WTC11 (cell line): ENCODE measurements around the gene VSIG10. TPM values are rescaled to one million over a fixed set of nuclear protein-coding genes. Genes with fewer than 3 reads are reported as not detected.
"Not testable (repeated sequence)": the region's sequence is repeated elsewhere in the genome, so short reads cannot be mapped to it uniquely, and the experiment has no call there.

Source experiments
- ATAC-seq: fragments of 200-7000 bp; cut with Tn5 transposase; 2 replicates; pipeline ENCODE4 v1.10.0; 2021; ENCODE audit warnings: mild to moderate bottlenecking, moderate library complexity
- CTCF ChIA-PET: fragments of 300-600 bp; sonication (Branson Sonifier 250); formaldehyde crosslinking; loops from one replicate; lab custom pipeline; 2021; ENCODE audit warnings: antibody characterized with exemption; lab: Charles Lee
- POLR2A ChIA-PET: fragments of 350-600 bp; sonication (Branson Sonifier 250); formaldehyde crosslinking; loops from one replicate; lab custom pipeline; 2021; ENCODE audit warnings: antibody characterized with exemption; lab: Charles Lee
- DNase-seq: peaks from one replicate; pipeline ENCODE4 v3.0.0; 2021; ENCODE audit warnings: low spot score
- H3K27ac Mint-ChIP-seq: 2 replicates; pipeline ENCODE4 v1.8.0; 2021; ENCODE audit warnings: mixed read lengths
- H3K27me3 Mint-ChIP-seq: 2 replicates; pipeline ENCODE4 v1.8.0; 2021; ENCODE audit warnings: low read depth, mild to moderate bottlenecking, moderate library complexity, mixed read lengths
- H3K36me3 Mint-ChIP-seq: 2 replicates; pipeline ENCODE4 v1.8.0; 2021; ENCODE audit warnings: mixed read lengths
- H3K4me1 Mint-ChIP-seq: 2 replicates; pipeline ENCODE4 v1.8.0; 2022; ENCODE audit warnings: mixed read lengths
- H3K4me3 Mint-ChIP-seq: 2 replicates; pipeline ENCODE4 v1.8.0; 2021; ENCODE audit warnings: mild to moderate bottlenecking, moderate library complexity, mixed read lengths
- H3K9me3 Mint-ChIP-seq: 2 replicates; pipeline ENCODE4 v1.8.0; 2021; ENCODE audit warnings: mixed read lengths
- EMX1 ChIP-seq: fragments of 250-450 bp; sonication (Bioruptor Pico); IDR thresholded peaks from 2 replicates; pipeline ENCODE4 v1.8.0; 2021; ENCODE audit warnings: mild to moderate bottlenecking
- GRHL2 ChIP-seq: fragments of 250-450 bp; sonication (Bioruptor Pico); IDR thresholded peaks from 2 replicates; pipeline ENCODE4 v1.8.0; 2022; ENCODE audit warnings: mild to moderate bottlenecking, moderate library complexity; ENCODE audit not compliant: insufficient replicate concordance, severe bottlenecking
- KAT7 ChIP-seq: sonication (generic); formaldehyde crosslinking; IDR thresholded peaks from 2 replicates; pipeline ENCODE4 v1.8.1; 2023; ENCODE audit warnings: missing genetic modification reagents, mild to moderate bottlenecking, borderline replicate concordance
- MXD4 ChIP-seq: fragments of 250-450 bp; sonication (Bioruptor Pico); IDR thresholded peaks from 2 replicates; pipeline ENCODE4 v1.8.0; 2021; ENCODE audit warnings: mild to moderate bottlenecking, moderate library complexity, borderline replicate concordance
- NR1H2 ChIP-seq: sonication (generic); formaldehyde crosslinking; IDR thresholded peaks from 2 replicates; pipeline ENCODE4 v1.9.0; 2021; ENCODE audit warnings: mild to moderate bottlenecking, moderate library complexity, missing genetic modification reagents
- PRRX2 ChIP-seq: fragments of 250-450 bp; sonication (Bioruptor Pico); IDR thresholded peaks from 2 replicates; pipeline ENCODE4 v1.8.0; 2021; ENCODE audit warnings: mild to moderate bottlenecking
- SP1 ChIP-seq: sonication (generic); formaldehyde crosslinking; conservative IDR thresholded peaks from 2 replicates; pipeline ENCODE4 v1.8.1; 2022; ENCODE audit warnings: missing genetic modification reagents
- TEAD4 ChIP-seq: sonication (generic); formaldehyde crosslinking; IDR thresholded peaks from 2 replicates; pipeline ENCODE4 v1.8.0; 2022; ENCODE audit warnings: mild to moderate bottlenecking, missing genetic modification reagents
- ZBTB21 ChIP-seq: sonication (generic); formaldehyde crosslinking; IDR thresholded peaks from 2 replicates; pipeline ENCODE4 v1.8.1; 2023; ENCODE audit warnings: mild to moderate bottlenecking, missing genetic modification reagents, borderline replicate concordance
- ZNF423 ChIP-seq: fragments of 250-450 bp; sonication (Bioruptor Pico); IDR thresholded peaks from 2 replicates; pipeline ENCODE4 v2.1.2; 2022; ENCODE audit warnings: mild to moderate bottlenecking, moderate library complexity
- total RNA-seq: library from RNA; stranded (reverse); gene quantifications from 3 replicates; pipeline ENCODE4 v1.2.3, GENCODE V29; 2021
- TF ChIP-seq, protein P1 (sequence below): fragments of 250-450 bp; sonication (Bioruptor Pico); IDR thresholded peaks from 2 replicates; pipeline ENCODE4 v1.9.0; 2021; ENCODE audit warnings: mild to moderate bottlenecking, borderline replicate concordance
- TF ChIP-seq, protein P2 (sequence below): fragments of 250-450 bp; sonication (Bioruptor Pico); IDR thresholded peaks from 2 replicates; pipeline ENCODE4 v2.1.2; 2022; ENCODE audit warnings: mild to moderate bottlenecking, moderate library complexity
- TF ChIP-seq, protein P3 (sequence below): sonication (generic); formaldehyde crosslinking; IDR thresholded peaks from 2 replicates; pipeline ENCODE4 v1.8.1; 2023; ENCODE audit warnings: mild to moderate bottlenecking, missing genetic modification reagents
- TF ChIP-seq, protein P4 (sequence below): sonication (generic); formaldehyde crosslinking; IDR thresholded peaks from 2 replicates; pipeline ENCODE4 v1.8.1; 2022; ENCODE audit warnings: mild to moderate bottlenecking, missing genetic modification reagents, moderate library complexity, borderline replicate concordance
- TF ChIP-seq, protein P5 (sequence below): sonication (generic); formaldehyde crosslinking; IDR thresholded peaks from 2 replicates; pipeline ENCODE4 v1.8.1; 2022; ENCODE audit warnings: mild to moderate bottlenecking, moderate library complexity, missing genetic modification reagents

VSIG10 gene
- total RNA-seq, 1 experiment from 2014 or later: 82.5 TPM

DNA sequence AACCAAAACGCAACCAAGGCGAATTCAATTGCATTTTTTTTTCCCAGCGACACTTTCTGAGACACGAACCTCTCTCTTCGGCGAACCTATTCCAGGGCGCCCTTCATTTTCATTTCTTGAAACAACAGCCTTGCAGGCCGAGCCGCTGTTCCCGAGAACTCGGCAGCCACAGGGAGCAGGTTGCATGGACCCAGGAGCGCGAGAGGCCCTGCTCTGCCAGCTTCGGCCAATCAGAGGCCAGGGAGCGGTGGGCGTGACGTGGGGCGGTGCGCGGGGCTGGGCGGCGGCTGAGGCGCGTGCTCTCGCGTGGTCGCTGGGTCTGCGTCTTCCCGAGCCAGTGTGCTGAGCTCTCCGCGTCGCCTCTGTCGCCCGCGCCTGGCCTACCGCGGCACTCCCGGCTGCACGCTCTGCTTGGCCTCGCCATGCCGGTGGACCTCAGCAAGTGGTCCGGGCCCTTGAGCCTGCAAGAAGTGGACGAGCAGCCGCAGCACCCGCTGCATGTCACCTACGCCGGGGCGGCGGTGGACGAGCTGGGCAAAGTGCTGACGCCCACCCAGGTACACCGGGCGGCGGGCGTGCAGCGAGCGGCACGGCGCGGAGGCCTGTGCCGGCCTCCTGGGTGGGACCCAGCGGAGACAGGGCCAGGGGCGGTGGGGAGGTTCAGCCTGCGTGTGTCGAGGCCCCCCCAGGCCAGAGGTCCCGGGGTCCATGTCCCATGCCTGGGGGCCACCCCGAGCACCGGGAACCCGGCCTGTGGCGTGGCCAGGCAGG is 32.2 kb upstream of the VSIG10 start, which contains the start of gene PEBP1 (continued):
- TF ChIP-seq, protein P1, sequence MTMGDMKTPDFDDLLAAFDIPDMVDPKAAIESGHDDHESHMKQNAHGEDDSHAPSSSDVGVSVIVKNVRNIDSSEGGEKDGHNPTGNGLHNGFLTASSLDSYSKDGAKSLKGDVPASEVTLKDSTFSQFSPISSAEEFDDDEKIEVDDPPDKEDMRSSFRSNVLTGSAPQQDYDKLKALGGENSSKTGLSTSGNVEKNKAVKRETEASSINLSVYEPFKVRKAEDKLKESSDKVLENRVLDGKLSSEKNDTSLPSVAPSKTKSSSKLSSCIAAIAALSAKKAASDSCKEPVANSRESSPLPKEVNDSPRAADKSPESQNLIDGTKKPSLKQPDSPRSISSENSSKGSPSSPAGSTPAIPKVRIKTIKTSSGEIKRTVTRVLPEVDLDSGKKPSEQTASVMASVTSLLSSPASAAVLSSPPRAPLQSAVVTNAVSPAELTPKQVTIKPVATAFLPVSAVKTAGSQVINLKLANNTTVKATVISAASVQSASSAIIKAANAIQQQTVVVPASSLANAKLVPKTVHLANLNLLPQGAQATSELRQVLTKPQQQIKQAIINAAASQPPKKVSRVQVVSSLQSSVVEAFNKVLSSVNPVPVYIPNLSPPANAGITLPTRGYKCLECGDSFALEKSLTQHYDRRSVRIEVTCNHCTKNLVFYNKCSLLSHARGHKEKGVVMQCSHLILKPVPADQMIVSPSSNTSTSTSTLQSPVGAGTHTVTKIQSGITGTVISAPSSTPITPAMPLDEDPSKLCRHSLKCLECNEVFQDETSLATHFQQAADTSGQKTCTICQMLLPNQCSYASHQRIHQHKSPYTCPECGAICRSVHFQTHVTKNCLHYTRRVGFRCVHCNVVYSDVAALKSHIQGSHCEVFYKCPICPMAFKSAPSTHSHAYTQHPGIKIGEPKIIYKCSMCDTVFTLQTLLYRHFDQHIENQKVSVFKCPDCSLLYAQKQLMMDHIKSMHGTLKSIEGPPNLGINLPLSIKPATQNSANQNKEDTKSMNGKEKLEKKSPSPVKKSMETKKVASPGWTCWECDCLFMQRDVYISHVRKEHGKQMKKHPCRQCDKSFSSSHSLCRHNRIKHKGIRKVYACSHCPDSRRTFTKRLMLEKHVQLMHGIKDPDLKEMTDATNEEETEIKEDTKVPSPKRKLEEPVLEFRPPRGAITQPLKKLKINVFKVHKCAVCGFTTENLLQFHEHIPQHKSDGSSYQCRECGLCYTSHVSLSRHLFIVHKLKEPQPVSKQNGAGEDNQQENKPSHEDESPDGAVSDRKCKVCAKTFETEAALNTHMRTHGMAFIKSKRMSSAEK (CRISPR knock-in tag): no peak
- TF ChIP-seq, protein P2, sequence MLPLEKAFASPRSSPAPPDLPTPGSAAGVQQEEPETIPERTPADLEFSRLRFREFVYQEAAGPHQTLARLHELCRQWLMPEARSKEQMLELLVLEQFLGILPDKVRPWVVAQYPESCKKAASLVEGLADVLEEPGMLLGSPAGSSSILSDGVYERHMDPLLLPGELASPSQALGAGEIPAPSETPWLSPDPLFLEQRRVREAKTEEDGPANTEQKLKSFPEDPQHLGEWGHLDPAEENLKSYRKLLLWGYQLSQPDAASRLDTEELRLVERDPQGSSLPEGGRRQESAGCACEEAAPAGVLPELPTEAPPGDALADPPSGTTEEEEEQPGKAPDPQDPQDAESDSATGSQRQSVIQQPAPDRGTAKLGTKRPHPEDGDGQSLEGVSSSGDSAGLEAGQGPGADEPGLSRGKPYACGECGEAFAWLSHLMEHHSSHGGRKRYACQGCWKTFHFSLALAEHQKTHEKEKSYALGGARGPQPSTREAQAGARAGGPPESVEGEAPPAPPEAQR (CRISPR knock-in tag): no peak
- no peak for TF ChIP-seq PRRX2 (CRISPR knock-in tag)
- TF ChIP-seq, protein P3, sequence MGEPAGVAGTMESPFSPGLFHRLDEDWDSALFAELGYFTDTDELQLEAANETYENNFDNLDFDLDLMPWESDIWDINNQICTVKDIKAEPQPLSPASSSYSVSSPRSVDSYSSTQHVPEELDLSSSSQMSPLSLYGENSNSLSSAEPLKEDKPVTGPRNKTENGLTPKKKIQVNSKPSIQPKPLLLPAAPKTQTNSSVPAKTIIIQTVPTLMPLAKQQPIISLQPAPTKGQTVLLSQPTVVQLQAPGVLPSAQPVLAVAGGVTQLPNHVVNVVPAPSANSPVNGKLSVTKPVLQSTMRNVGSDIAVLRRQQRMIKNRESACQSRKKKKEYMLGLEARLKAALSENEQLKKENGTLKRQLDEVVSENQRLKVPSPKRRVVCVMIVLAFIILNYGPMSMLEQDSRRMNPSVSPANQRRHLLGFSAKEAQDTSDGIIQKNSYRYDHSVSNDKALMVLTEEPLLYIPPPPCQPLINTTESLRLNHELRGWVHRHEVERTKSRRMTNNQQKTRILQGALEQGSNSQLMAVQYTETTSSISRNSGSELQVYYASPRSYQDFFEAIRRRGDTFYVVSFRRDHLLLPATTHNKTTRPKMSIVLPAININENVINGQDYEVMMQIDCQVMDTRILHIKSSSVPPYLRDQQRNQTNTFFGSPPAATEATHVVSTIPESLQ (CRISPR knock-in tag): no peak
- TF ChIP-seq MXD4: no peak
- TF ChIP-seq NR1H2 (CRISPR knock-in tag): no peak
- peak; percentile 97 for TF ChIP-seq SP1 (CRISPR knock-in tag)
- TF ChIP-seq EMX1: no peak
- TF ChIP-seq GRHL2 (CRISPR knock-in tag): no peak
- TF ChIP-seq, protein P4, sequence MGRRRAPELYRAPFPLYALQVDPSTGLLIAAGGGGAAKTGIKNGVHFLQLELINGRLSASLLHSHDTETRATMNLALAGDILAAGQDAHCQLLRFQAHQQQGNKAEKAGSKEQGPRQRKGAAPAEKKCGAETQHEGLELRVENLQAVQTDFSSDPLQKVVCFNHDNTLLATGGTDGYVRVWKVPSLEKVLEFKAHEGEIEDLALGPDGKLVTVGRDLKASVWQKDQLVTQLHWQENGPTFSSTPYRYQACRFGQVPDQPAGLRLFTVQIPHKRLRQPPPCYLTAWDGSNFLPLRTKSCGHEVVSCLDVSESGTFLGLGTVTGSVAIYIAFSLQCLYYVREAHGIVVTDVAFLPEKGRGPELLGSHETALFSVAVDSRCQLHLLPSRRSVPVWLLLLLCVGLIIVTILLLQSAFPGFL (CRISPR knock-in tag): peak; percentile 86; the same call in 1 of the 2 replicates
- no peak for TF ChIP-seq TEAD4
- peak; percentile 88; the same call in 1 of the 2 replicates for TF ChIP-seq ZBTB21
- peak; percentile 99 for TF ChIP-seq KAT7 (CRISPR knock-in tag)
- TF ChIP-seq, protein P5, sequence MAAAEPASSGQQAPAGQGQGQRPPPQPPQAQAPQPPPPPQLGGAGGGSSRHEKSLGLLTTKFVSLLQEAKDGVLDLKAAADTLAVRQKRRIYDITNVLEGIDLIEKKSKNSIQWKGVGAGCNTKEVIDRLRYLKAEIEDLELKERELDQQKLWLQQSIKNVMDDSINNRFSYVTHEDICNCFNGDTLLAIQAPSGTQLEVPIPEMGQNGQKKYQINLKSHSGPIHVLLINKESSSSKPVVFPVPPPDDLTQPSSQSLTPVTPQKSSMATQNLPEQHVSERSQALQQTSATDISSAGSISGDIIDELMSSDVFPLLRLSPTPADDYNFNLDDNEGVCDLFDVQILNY (CRISPR knock-in tag): peak; percentile 66; the same call in 1 of the 2 replicates
- TF ChIP-seq ZNF423 (CRISPR knock-in tag): no peak
- TF ChIP-seq, all 79 proteins: peak for 35

DNA sequence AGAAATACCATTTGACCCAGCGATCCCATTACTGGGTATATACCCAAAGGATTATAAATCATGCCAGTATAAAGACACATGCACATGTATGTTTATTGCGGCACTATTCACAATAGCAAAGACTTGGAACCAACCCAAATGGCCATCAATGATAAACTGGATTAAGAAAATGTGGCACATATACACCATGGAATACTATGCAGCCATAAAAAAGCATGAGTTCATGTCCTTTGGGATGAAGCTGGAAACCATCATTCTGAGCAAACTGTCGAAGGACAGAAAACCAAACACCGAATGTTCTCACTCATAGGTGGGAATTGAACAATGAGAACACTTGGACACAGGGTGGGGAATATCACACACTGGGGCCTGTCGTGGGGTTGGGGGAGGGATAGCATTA is 25.6 kb upstream of the VSIG10 start:
- not testable (repeated sequence) for H3K27me3 Mint-ChIP-seq

More for the DNA sequence above, 25.6 kb upstream of the VSIG10 start:
- DNase-seq, ATAC-seq, POLR2A ChIA-PET, H3K9me3 Mint-ChIP-seq, H3K27ac Mint-ChIP-seq, CTCF ChIA-PET, H3K4me3 Mint-ChIP-seq, H3K4me1 Mint-ChIP-seq: not testable (repeated sequence)
- peaks cover 14% of the 10 kb centered on the region for H3K36me3 Mint-ChIP-seq
